ENCODE measurements around the gene C16orf46. TPM values are rescaled to one million over a fixed set of nuclear protein-coding genes. Genes with fewer than 3 reads are reported as not detected.

Gene C16orf46
- total and polyA plus RNA-seq, 12 donors, result 0.17 to 6.0 (median 0.59) TPM; not detected in 3

- no peak for TF ChIP-seq POLR2A (IDR thresholded peaks at IDR 0.05)
- TF ChIP-seq, protein P1, sequence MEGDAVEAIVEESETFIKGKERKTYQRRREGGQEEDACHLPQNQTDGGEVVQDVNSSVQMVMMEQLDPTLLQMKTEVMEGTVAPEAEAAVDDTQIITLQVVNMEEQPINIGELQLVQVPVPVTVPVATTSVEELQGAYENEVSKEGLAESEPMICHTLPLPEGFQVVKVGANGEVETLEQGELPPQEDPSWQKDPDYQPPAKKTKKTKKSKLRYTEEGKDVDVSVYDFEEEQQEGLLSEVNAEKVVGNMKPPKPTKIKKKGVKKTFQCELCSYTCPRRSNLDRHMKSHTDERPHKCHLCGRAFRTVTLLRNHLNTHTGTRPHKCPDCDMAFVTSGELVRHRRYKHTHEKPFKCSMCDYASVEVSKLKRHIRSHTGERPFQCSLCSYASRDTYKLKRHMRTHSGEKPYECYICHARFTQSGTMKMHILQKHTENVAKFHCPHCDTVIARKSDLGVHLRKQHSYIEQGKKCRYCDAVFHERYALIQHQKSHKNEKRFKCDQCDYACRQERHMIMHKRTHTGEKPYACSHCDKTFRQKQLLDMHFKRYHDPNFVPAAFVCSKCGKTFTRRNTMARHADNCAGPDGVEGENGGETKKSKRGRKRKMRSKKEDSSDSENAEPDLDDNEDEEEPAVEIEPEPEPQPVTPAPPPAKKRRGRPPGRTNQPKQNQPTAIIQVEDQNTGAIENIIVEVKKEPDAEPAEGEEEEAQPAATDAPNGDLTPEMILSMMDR (IDR thresholded peaks at IDR 0.05), result no peak
- H3K36me3 ChIP-seq (replicated peaks in 1 of 2), result peaks cover 0 to 9% of the 10 kb centered on the region in 2 donors
- intact Hi-C loops (cut with DNase I), result no loop called here
- H3K27ac ChIP-seq, result no peak overlapping the region
- 95 to 98% (median 95%) methylated on average over 2 of the region's 2 CpGs for whole genome bisulfite sequencing, 4 donors
- no peak overlapping the region for H3K4me3 ChIP-seq
- no peak for DNase-seq
- no peaks in the 10 kb centered on the region for H3K4me1 ChIP-seq (replicated peaks in 1 of 2)
- H3K27me3 ChIP-seq, result no peaks in the 10 kb centered on the region
- H3K9me3 ChIP-seq (replicated peaks in 1 of 3), result no peaks in the 10 kb centered on the region
These were observed 62.4 kb downstream of the C16orf46 start for GRCh38 chr16:81014672-81015071.

DNA sequence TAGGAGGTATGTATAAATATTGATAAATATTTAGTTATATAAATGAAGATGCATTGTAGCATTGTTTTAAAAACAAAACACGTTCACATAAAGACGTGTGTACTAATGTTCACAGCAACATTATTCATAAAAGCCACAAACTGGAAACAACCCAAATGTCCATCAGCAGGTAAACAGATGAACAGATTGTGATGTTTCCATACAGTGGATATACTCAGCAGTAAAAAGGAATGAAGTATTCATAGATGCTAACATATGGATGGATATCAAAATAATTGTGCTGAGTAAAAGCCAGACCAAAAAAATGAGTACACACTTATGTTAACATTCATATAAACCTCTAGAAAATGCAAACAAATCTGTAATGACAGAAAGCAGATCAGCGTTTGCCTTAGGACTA lies 64.1 kb downstream of the C16orf46 start:
- TF ChIP-seq POLR2A (IDR thresholded peaks at IDR 0.05), result no peak
- TF ChIP-seq, protein P1 (IDR thresholded peaks at IDR 0.05), result no peak
- Histone ChIP-seq H3K9me3 (replicated peaks in 1 of 3) (no peaks in the 10 kb centered on the region), H3K27ac (no peak overlapping the region), H3K4me3 (no peak overlapping the region), H3K36me3 (replicated peaks in 1 of 2) (peaks cover 0 to 9% of the 10 kb centered on the region in 2 donors), H3K4me1 (replicated peaks in 1 of 2) (no peaks in the 10 kb centered on the region), H3K27me3 (no peaks in the 10 kb centered on the region)
- intact Hi-C loops (cut with DNase I), result no loop called here
- WGBS, 4 donors, result 94 to 97% (median 95%) methylated on average over 3 of the region's 3 CpGs
- no peak for DNase-seq

Small RNA genes within 50 kb of the gene (small RNA-seq; reads per million reads assigned to genes)
- 0 reads per million in 2 donors for gene AC092718.3
- gene RNU6-1191P, result 0 reads per million in 2 donors

Other genes starting within 250 kb of the C16orf46 start
- 100 to 1,000 TPM in 2 of 9 donors, 10 to 100 TPM in 7; 36.1 to 170 (median 59.7) TPM for gene CMC2, start 70.4 kb downstream of the C16orf46 start, total RNA-seq
- gene CMC2, start 70.4 kb downstream of the C16orf46 start, polyA plus RNA-seq, result 10 to 100 TPM; 51.8 to 77.7 (median 71.8) TPM
- gene CENPN, start 70.0 kb downstream of the C16orf46 start, total RNA-seq, result 10 to 100 TPM in 3 of 9 donors, 1 to 10 TPM in 6; 2.2 to 18.9 (median 8.1) TPM
- gene CENPN, start 70.0 kb downstream of the C16orf46 start, polyA plus RNA-seq, result 10 to 100 TPM in 1 of 3 donors, 1 to 10 TPM in 2; 2.1 to 10.7 (median 3.0) TPM
- gene ATMIN, start 41.4 kb downstream of the C16orf46 start, total RNA-seq, result 10 to 100 TPM; 25.8 to 46.4 (median 35.5) TPM
- gene ATMIN, start 41.4 kb downstream of the C16orf46 start, polyA plus RNA-seq, result 10 to 100 TPM; 10.1 to 45.7 (median 11.1) TPM
- gene GCSH, start 19.2 kb upstream of the C16orf46 start, total RNA-seq, result 10 to 100 TPM; 10.3 to 32.2 (median 23.7) TPM
- 10 to 100 TPM; 13.4 to 80.1 (median 25.6) TPM for gene GCSH, start 19.2 kb upstream of the C16orf46 start, polyA plus RNA-seq
- not detected for gene BCO1, start 161.5 kb upstream of the C16orf46 start, total RNA-seq
- under 1 TPM in 1 of 3 donors, not detected in 2; 0.03 TPM for gene BCO1, start 161.5 kb upstream of the C16orf46 start, polyA plus RNA-seq
- gene GAN, start 237.7 kb upstream of the C16orf46 start, total RNA-seq, result 1 to 10 TPM; 3.0 to 7.5 (median 4.6) TPM
- gene GAN, start 237.7 kb upstream of the C16orf46 start, polyA plus RNA-seq, result 1 to 10 TPM; 1.0 to 1.9 (median 1.5) TPM